HepG2 (cell line): ENCODE measurements around the gene SASS6. TPM values are rescaled to one million over a fixed set of nuclear protein-coding genes. Genes with fewer than 3 reads are reported as not detected.
A peak's percentile ranks its signal among the peaks of the same experiment; 100 is the strongest.

Source experiments
- ATAC-seq: fragments of 200-7000 bp; cut with Tn5 transposase; 3 replicates; pipeline ENCODE4 v1.9.1; 2020; ENCODE audit warnings: mild to moderate bottlenecking, moderate library complexity
- BruUV-seq: library from RNA; stranded (reverse); fragments of 400-500 nt; replicated peaks from 2 replicates; lab custom pipeline; 2021; lab: Mats Ljungman, UMichigan
- CTCF ChIA-PET: fragments of 300-600 bp; formaldehyde crosslinking; extraction: SDS; loops from one replicate; lab custom pipeline; 2021; ENCODE audit warnings: low total read pairs, inconsistent platforms, low intra/inter-chr PET ratio; lab: Yijun Ruan, JAX
- POLR2A ChIA-PET: fragments of 350-600 bp; sonication (Branson Sonifier 250); formaldehyde crosslinking; loops from one replicate; lab custom pipeline; 2020; ENCODE audit warnings: antibody characterized with exemption, inconsistent platforms; lab: Yijun Ruan, JAX
- DNase-seq: peaks from one replicate; pipeline ENCODE4 v3.0.0-alpha.2; 2015; ENCODE audit warnings: low spot score
- FAIRE-seq: peaks from 3 replicates; lab custom pipeline; 2011; peaks lifted over from hg19 to GRCh38; lab: Jason Lieb, UNC
- H2AFZ ChIP-seq: one replicate; pipeline ENCODE4 v1.6.1; 2011; ENCODE audit warnings: low read length, inconsistent platforms
- H3K27ac ChIP-seq: fragments of 300-600 bp; 3 replicates; pipeline ENCODE4 v1.8.0; 2011; ENCODE audit warnings: mixed run types, mild to moderate bottlenecking, mixed read lengths, low read length, inconsistent platforms; ENCODE audit not compliant: insufficient read depth; ENCODE audit errors: extremely low read length
- H3K27me3 ChIP-seq, 2 experiments: fragments of 200-600 bp in 1 of 2; 2 replicates in 1 of 2; 3 replicates in 1 of 2; pipeline versions ENCODE4 v1.6.0 to v1.8.0; 2011; ENCODE audit warnings: low read length in 2 of 2, mild to moderate bottlenecking in 2 of 2, moderate library complexity in 2 of 2, inconsistent platforms in 1 of 2; ENCODE audit not compliant: insufficient read depth in 2 of 2, control insufficient read depth in 1 of 2
- H3K36me3 ChIP-seq, 2 experiments: fragments of 200-600 bp in 1 of 2; replicated peaks in 1 of 2; 2 replicates in 1 of 2; 3 replicates in 1 of 2; pipeline versions ENCODE4 v1.5.1 to v1.8.0; 2011; ENCODE audit warnings: low read length in 2 of 2, inconsistent platforms in 1 of 2; ENCODE audit not compliant: insufficient read depth in 2 of 2, control insufficient read depth in 1 of 2
- H3K4me1 ChIP-seq: 2 replicates; pipeline ENCODE4 v1.5.1; 2012; ENCODE audit warnings: low read length, inconsistent platforms; ENCODE audit not compliant: insufficient read depth
- H3K4me2 ChIP-seq: 2 replicates; pipeline ENCODE4 v1.6.0; 2011; ENCODE audit warnings: low read depth, low read length, inconsistent platforms
- H3K4me3 ChIP-seq, 3 experiments: fragments of 200-600 bp in 1 of 3; sonication (generic), shearing (Covaris generic) in 1 of 3; replicated peaks in 1 of 3; 2 replicates each; pipeline ENCODE4 v1.5.1; 2011 to 2016; ENCODE audit warnings: low read length in 3 of 3, inconsistent platforms in 2 of 3, low read depth in 2 of 3, mild to moderate bottlenecking in 2 of 3, control low read depth in 1 of 3, mixed read lengths in 1 of 3; ENCODE audit not compliant: insufficient read depth in 1 of 3
- H3K79me2 ChIP-seq: one replicate; pipeline ENCODE4 v1.6.1; 2011; ENCODE audit warnings: low read length, inconsistent platforms; ENCODE audit not compliant: insufficient read depth
- H3K9ac ChIP-seq: 2 replicates; pipeline ENCODE4 v1.6.0; 2011; ENCODE audit warnings: mild to moderate bottlenecking, low read depth, low read length, inconsistent platforms; ENCODE audit not compliant: insufficient read depth
- H3K9me3 ChIP-seq: 2 replicates; pipeline ENCODE4 v1.5.1; 2012; ENCODE audit warnings: mild to moderate bottlenecking, low read length
- H4K20me1 ChIP-seq: 2 replicates; pipeline ENCODE4 v1.6.0; 2011; ENCODE audit warnings: inconsistent platforms, mild to moderate bottlenecking, low read length, moderate library complexity; ENCODE audit not compliant: insufficient read depth
- ATF1 ChIP-seq: IDR thresholded peaks from 2 replicates; pipeline ENCODE4 v1.6.1; 2016; ENCODE audit warnings: mild to moderate bottlenecking, control low read depth
- FOXO1 ChIP-seq: sonication (generic); formaldehyde crosslinking; IDR thresholded peaks from 2 replicates; pipeline ENCODE4 v1.4.0; 2020; ENCODE audit warnings: missing genetic modification reagents
- SIX1 ChIP-seq: sonication (generic); formaldehyde crosslinking; IDR thresholded peaks from 2 replicates; pipeline ENCODE4 v1.4.0; 2020; ENCODE audit warnings: missing genetic modification reagents, borderline replicate concordance
- TP53 ChIP-seq: sonication (generic); formaldehyde crosslinking; conservative IDR thresholded peaks from 2 replicates; pipeline ENCODE4 v1.4.0; 2020; ENCODE audit warnings: missing genetic modification reagents
- ZNF30 ChIP-seq: sonication (generic); formaldehyde crosslinking; IDR thresholded peaks from 2 replicates; pipeline ENCODE4 v1.5.0; 2020; ENCODE audit warnings: mild to moderate bottlenecking, missing genetic modification reagents
- ZNF331 ChIP-seq: sonication (generic); formaldehyde crosslinking; IDR thresholded peaks from 2 replicates; pipeline ENCODE4 v1.4.0; 2020; ENCODE audit warnings: missing genetic modification reagents
- ZNF724P ChIP-seq: sonication (generic); formaldehyde crosslinking; IDR thresholded peaks from 2 replicates; pipeline ENCODE4 v1.8.0; 2022; ENCODE audit warnings: missing genetic modification reagents, borderline replicate concordance
- ZNF749 ChIP-seq: sonication (generic); formaldehyde crosslinking; IDR thresholded peaks from 2 replicates; pipeline ENCODE4 v1.8.0; 2022; ENCODE audit warnings: mild to moderate bottlenecking, missing genetic modification reagents, moderate library complexity, borderline replicate concordance
- ZNF891 ChIP-seq: sonication (generic); formaldehyde crosslinking; IDR thresholded peaks from 2 replicates; pipeline ENCODE4 v1.5.0; 2020; ENCODE audit warnings: mild to moderate bottlenecking, missing genetic modification reagents
- WGBS: methylation state at CpG from one replicate; pipeline ENCODE4 v1.1.6; 2017; ENCODE audit warnings: low lambda C conversion rate; 5-methylcytosine and 5-hydroxymethylcytosine counted together
- in situ Hi-C: cut with HindIII; loops from 2 replicates; pipeline ENCODE4 v1.10.0; 2017; ENCODE audit warnings: low pct_unique_long_range_greater_than_20kb; ENCODE audit not compliant: extremely low pct_ligation_motif_present
- intact Hi-C: fragments of 100-400 bp; cut with micrococcal nuclease; formaldehyde crosslinking; loops from one replicate; pipeline ENCODE4 v1.10.0; 2022; ENCODE audit not compliant: unreplicated experiment
- polyA plus RNA-seq, 8 experiments: library from polyadenylated mRNA; depleted of rRNA in 3 of 8; stranded (reverse) in 7 of 8; unstranded in 1 of 8; fragments of >200 nt; fragmentation: Illumina TruSeq in 4 of 8; extraction: Trizol in 4 of 8; gene quantifications; 2 replicates each; pipeline versions ENCODE4 v1.2.1 to v1.2.3, GENCODE V29; 2011 to 2016; ENCODE audit warnings: low read depth in 4 of 8, missing spikeins in 1 of 8, mixed read lengths in 1 of 8; ENCODE audit not compliant: insufficient read depth in 1 of 8
- total RNA-seq, 5 experiments: library from RNA; depleted of rRNA; stranded (reverse); fragments of >200 nt; fragmentation: Illumina TruSeq; extraction: Trizol; gene quantifications; 2 replicates each; pipeline ENCODE4 v1.2.3, GENCODE V29; 2016; ENCODE audit warnings: low read depth in 1 of 5
- TF ChIP-seq, protein P1 (sequence below): sonication (generic); formaldehyde crosslinking; IDR thresholded peaks from 2 replicates; pipeline ENCODE4 v1.4.0; 2020; ENCODE audit warnings: missing genetic modification reagents, mild to moderate bottlenecking, borderline replicate concordance
- TF ChIP-seq, protein P2 (sequence below): sonication (generic); formaldehyde crosslinking; IDR thresholded peaks from 2 replicates; pipeline ENCODE4 v1.4.0; 2020; ENCODE audit warnings: missing genetic modification reagents, borderline replicate concordance
- TF ChIP-seq, protein P3 (sequence below): sonication (generic); formaldehyde crosslinking; IDR thresholded peaks from 2 replicates; pipeline ENCODE4 v1.4.0; 2020; ENCODE audit warnings: missing genetic modification reagents; ENCODE audit errors: not compliant biosample characterization
- TF ChIP-seq, protein P4 (sequence below): IDR thresholded peaks from 2 replicates; pipeline ENCODE4 v1.6.1; 2016
- TF ChIP-seq, protein P5 (sequence below): sonication (generic); formaldehyde crosslinking; IDR thresholded peaks from 2 replicates; pipeline ENCODE4 v1.4.0; 2020; ENCODE audit warnings: missing genetic modification reagents

The SASS6 gene
- total and polyA plus RNA-seq, 2 of the 13 experiments (the other 11 are each of a cell fraction or from before 2014, with no cell fraction given): 2.3 to 10.7 TPM

DNA sequence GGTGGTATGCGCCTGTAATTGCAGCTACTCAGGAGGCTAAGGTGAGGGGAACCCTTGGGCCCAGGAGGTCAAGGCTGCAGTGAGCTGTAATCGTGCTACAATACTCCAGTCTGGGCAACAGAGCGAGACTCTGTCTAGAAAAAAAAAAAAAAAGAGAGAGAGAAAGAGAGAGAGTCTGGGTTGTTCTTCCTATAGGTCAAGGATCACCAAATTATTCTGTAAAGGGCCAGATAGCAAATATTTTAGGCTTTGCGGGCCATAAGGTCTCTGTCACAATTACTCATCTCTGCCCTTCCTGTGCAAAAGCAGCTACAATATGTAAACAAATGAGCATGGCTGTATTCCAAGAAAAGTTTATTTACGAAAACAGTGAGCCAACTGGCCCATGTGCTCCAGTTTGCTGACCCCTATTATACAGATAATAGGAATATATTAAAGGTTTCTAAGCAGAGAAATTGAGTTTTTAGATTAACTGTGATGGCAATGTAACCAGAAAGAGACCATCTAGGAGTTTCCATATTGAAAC lies 2.1 kb downstream of the SASS6 start:
- Histone ChIP-seq H3K4me3 (peak overlapping the region; percentile 17 to 97 (median 95); a peak in 3 of 6 replicates), H3K9me3 (no peaks in the 10 kb centered on the region), H3K36me3 (no peaks in the 10 kb centered on the region), H2AFZ (no peak overlapping the region), H3K9ac (no peak overlapping the region), H3K4me2 (peak overlapping the region; percentile 80), H3K27me3 (no peaks in the 10 kb centered on the region), H3K27ac (peak overlapping the region; percentile 38), H4K20me1 (no peaks in the 10 kb centered on the region), H3K79me2 (peaks cover 65% of the 10 kb centered on the region), H3K4me1 (peaks cover 37% of the 10 kb centered on the region)
- BruUV-seq: no TSS peak
- 29% methylated on average over 5 of the region's 5 CpGs for whole genome bisulfite sequencing
- ATAC-seq (peak; percentile 28), DNase-seq (peak; percentile 76), FAIRE-seq (no peak)
- intact Hi-C loops (loop anchor here (1.0 to 10.0 kb wide), 5 partner anchors 137 to 327 kb away; partner anchors contain the start of genes CDC14A, RTCA and SLC35A3), in situ Hi-C loops (no loop called here)
- ChIA-PET CTCF (no interaction called here), POLR2A (interaction anchor here (1.2 kb wide), 1 partner anchor 161 kb away, joined by 10 read pairs; the partner anchor contains the start of gene SLC35A3)
- TF ChIP-seq ZNF891 (CRISPR knock-in tag) (no peak), ZNF724P (CRISPR knock-in tag) (no peak), FOXO1 (CRISPR knock-in tag) (no peak), TP53 (no peak), ZNF749 (no peak), ZNF331 (CRISPR knock-in tag) (no peak), ATF1 (CRISPR knock-in tag) (no peak), SIX1 (CRISPR knock-in tag) (no peak), ZNF30 (CRISPR knock-in tag) (no peak)
- TF ChIP-seq, protein P1, sequence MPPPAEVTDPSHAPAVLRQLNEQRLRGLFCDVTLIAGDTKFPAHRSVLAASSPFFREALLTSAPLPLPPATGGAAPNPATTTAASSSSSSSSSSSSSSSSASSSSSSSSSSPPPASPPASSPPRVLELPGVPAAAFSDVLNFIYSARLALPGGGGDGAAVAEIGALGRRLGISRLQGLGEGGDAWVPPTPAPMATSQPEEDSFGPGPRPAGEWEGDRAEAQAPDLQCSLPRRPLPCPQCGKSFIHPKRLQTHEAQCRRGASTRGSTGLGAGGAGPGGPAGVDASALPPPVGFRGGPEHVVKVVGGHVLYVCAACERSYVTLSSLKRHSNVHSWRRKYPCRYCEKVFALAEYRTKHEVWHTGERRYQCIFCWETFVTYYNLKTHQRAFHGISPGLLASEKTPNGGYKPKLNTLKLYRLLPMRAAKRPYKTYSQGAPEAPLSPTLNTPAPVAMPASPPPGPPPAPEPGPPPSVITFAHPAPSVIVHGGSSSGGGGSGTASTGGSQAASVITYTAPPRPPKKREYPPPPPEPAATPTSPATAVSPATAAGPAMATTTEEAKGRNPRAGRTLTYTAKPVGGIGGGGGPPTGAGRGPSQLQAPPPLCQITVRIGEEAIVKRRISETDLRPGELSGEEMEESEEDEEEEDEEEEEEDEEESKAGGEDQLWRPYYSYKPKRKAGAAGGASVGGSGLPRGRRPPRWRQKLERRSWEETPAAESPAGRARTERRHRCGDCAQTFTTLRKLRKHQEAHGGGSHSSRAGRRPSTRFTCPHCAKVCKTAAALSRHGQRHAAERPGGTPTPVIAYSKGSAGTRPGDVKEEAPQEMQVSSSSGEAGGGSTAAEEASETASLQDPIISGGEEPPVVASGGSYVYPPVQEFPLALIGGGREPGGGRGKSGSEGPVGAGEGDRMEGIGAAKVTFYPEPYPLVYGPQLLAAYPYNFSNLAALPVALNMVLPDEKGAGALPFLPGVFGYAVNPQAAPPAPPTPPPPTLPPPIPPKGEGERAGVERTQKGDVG (CRISPR knock-in tag): no peak
- TF ChIP-seq, protein P2, sequence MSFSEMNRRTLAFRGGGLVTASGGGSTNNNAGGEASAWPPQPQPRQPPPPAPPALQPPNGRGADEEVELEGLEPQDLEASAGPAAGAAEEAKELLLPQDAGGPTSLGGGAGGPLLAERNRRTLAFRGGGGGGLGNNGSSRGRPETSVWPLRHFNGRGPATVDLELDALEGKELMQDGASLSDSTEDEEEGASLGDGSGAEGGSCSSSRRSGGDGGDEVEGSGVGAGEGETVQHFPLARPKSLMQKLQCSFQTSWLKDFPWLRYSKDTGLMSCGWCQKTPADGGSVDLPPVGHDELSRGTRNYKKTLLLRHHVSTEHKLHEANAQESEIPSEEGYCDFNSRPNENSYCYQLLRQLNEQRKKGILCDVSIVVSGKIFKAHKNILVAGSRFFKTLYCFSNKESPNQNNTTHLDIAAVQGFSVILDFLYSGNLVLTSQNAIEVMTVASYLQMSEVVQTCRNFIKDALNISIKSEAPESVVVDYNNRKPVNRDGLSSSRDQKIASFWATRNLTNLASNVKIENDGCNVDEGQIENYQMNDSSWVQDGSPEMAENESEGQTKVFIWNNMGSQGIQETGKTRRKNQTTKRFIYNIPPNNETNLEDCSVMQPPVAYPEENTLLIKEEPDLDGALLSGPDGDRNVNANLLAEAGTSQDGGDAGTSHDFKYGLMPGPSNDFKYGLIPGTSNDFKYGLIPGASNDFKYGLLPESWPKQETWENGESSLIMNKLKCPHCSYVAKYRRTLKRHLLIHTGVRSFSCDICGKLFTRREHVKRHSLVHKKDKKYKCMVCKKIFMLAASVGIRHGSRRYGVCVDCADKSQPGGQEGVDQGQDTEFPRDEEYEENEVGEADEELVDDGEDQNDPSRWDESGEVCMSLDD: no peak
- TF ChIP-seq, protein P3, sequence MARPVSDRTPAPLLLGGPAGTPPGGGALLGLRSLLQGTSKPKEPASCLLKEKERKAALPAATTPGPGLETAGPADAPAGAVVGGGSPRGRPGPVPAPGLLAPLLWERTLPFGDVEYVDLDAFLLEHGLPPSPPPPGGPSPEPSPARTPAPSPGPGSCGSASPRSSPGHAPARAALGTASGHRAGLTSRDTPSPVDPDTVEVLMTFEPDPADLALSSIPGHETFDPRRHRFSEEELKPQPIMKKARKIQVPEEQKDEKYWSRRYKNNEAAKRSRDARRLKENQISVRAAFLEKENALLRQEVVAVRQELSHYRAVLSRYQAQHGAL (CRISPR knock-in tag): no peak
- TF ChIP-seq, protein P4, sequence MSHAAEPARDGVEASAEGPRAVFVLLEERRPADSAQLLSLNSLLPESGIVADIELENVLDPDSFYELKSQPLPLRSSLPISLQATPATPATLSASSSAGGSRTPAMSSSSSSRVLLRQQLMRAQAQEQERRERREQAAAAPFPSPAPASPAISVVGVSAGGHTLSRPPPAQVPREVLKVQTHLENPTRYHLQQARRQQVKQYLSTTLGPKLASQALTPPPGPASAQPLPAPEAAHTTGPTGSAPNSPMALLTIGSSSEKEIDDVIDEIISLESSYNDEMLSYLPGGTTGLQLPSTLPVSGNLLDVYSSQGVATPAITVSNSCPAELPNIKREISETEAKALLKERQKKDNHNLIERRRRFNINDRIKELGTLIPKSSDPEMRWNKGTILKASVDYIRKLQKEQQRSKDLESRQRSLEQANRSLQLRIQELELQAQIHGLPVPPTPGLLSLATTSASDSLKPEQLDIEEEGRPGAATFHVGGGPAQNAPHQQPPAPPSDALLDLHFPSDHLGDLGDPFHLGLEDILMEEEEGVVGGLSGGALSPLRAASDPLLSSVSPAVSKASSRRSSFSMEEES (CRISPR knock-in tag): no peak
- TF ChIP-seq, protein P5, sequence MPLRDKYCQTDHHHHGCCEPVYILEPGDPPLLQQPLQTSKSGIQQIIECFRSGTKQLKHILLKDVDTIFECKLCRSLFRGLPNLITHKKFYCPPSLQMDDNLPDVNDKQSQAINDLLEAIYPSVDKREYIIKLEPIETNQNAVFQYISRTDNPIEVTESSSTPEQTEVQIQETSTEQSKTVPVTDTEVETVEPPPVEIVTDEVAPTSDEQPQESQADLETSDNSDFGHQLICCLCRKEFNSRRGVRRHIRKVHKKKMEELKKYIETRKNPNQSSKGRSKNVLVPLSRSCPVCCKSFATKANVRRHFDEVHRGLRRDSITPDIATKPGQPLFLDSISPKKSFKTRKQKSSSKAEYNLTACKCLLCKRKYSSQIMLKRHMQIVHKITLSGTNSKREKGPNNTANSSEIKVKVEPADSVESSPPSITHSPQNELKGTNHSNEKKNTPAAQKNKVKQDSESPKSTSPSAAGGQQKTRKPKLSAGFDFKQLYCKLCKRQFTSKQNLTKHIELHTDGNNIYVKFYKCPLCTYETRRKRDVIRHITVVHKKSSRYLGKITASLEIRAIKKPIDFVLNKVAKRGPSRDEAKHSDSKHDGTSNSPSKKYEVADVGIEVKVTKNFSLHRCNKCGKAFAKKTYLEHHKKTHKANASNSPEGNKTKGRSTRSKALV: no peak
